Brain microvascular endothelial cell (primary cell): ENCODE measurements around the gene LTBP1.

ENCODE experiments used
- DNase-seq: peaks from one replicate; pipeline ENCODE4 v3.0.0-alpha.2; 2020
- H3K27ac ChIP-seq: fragments of 250-450 bp; sonication (Bioruptor Pico); 2 replicates; pipeline ENCODE4 v1.5.1; 2020; ENCODE audit warnings: mild to moderate bottlenecking, moderate library complexity
- H3K27me3 ChIP-seq: fragments of 250-450 bp; sonication (Bioruptor Pico); replicated peaks from 2 replicates; pipeline ENCODE4 v1.5.1; 2020; ENCODE audit warnings: mild to moderate bottlenecking
- H3K36me3 ChIP-seq: fragments of 250-450 bp; sonication (Bioruptor Pico); replicated peaks from 2 replicates; pipeline ENCODE4 v1.5.1; 2020; ENCODE audit warnings: mild to moderate bottlenecking
- H3K4me3 ChIP-seq: 2 replicates; pipeline ENCODE4 v1.5.1; 2011; ENCODE audit warnings: low read depth, mild to moderate bottlenecking, control low read depth, low read length, moderate library complexity
- CTCF ChIP-seq: IDR thresholded peaks from 2 replicates; pipeline ENCODE4 v1.5.1; 2011; ENCODE audit warnings: low read depth, mild to moderate bottlenecking, moderate library complexity, low read length, control low read depth, inconsistent platforms; ENCODE audit errors: missing control alignments
- in situ Hi-C: cut with HindIII; loops from 2 replicates; pipeline ENCODE4 v1.10.0; 2017; ENCODE audit warnings: low sequenced_read_pairs, low pct_ligation_motif_present

LTBP1 gene

GRCh38 chr2:33425161-33425560 lies 478.4 kb downstream of the LTBP1 start:
- no peak overlapping the region for H3K4me3 ChIP-seq
- no peaks in the 10 kb centered on the region for H3K27me3 ChIP-seq
- no peak for DNase-seq
- H3K27ac ChIP-seq = no peak overlapping the region
- no peak for TF ChIP-seq CTCF
- H3K36me3 ChIP-seq = no peaks in the 10 kb centered on the region
- in situ Hi-C loops = no loop called here

GRCh38 chr2:33425586-33426031 lies 478.9 kb downstream of the LTBP1 start:
- no peak for TF ChIP-seq CTCF
- Histone ChIP-seq H3K4me3 (no peak overlapping the region), H3K27ac (no peak overlapping the region), H3K27me3 (no peaks in the 10 kb centered on the region), H3K36me3 (no peaks in the 10 kb centered on the region)
- in situ Hi-C loops = no loop called here
- no peak for DNase-seq

- DNase-seq = peak; percentile 86
- TF ChIP-seq CTCF = no peak
- Histone ChIP-seq H3K4me3 (no peak overlapping the region), H3K27me3 (no peaks in the 10 kb centered on the region), H3K36me3 (no peaks in the 10 kb centered on the region), H3K27ac (peak overlapping the region; percentile 67)
- in situ Hi-C loops = no loop called here
These were observed 480.0 kb downstream of the LTBP1 start for GRCh38 chr2:33426666-33427231.

- Histone ChIP-seq H3K27me3 (no peaks in the 10 kb centered on the region), H3K4me3 (no peak overlapping the region), H3K36me3 (no peaks in the 10 kb centered on the region), H3K27ac (no peak overlapping the region)
- no peak for TF ChIP-seq CTCF
- no peak for DNase-seq
- in situ Hi-C loops = no loop called here
These were observed 483.3 kb downstream of the LTBP1 start for GRCh38 chr2:33430077-33430476.

GRCh38 chr2:33430856-33431255 lies 484.1 kb downstream of the LTBP1 start:
- in situ Hi-C loops = no loop called here
- Histone ChIP-seq H3K36me3 (no peaks in the 10 kb centered on the region), H3K27me3 (no peaks in the 10 kb centered on the region), H3K4me3 (no peak overlapping the region), H3K27ac (no peak overlapping the region)
- no peak for TF ChIP-seq CTCF
- no peak for DNase-seq

GRCh38 chr2:33432871-33433270 lies 486.1 kb downstream of the LTBP1 start:
- no peaks in the 10 kb centered on the region for H3K27me3 ChIP-seq
- no peak overlapping the region for H3K4me3 ChIP-seq
- no peak overlapping the region for H3K27ac ChIP-seq
- no peak for TF ChIP-seq CTCF
- DNase-seq = no peak
- in situ Hi-C loops = no loop called here
- H3K36me3 ChIP-seq = no peaks in the 10 kb centered on the region
